ENCODE measurements around the gene EXD3. TPM values are rescaled to one million over a fixed set of nuclear protein-coding genes. Genes with fewer than 3 reads are reported as not detected.

Gene EXD3
- total RNA-seq, 1 donor from 2014 or later = 19.9 TPM

GRCh38 chr9:137303893-137304382 lies 119.0 kb downstream of the EXD3 start:
- TF ChIP-seq CTCF (IDR thresholded peaks at IDR 0.05; ENCODE audit: unreplicated experiment) = no peak
- H3K9me3 Mint-ChIP-seq (ENCODE audit: unreplicated experiment) = no peaks in the 10 kb centered on the region
- peaks cover 28% of the 10 kb centered on the region for H3K4me1 Mint-ChIP-seq (ENCODE audit: unreplicated experiment)
- DNase-seq (ENCODE audit: low spot score) = no peak
- H3K27ac Mint-ChIP-seq (ENCODE audit: unreplicated experiment) = no peak overlapping the region
- no peak overlapping the region for H3K4me3 Mint-ChIP-seq (ENCODE audit: unreplicated experiment)
- peaks cover 4% of the 10 kb centered on the region for H3K27me3 Mint-ChIP-seq (ENCODE audit: unreplicated experiment)
- peaks cover 10% of the 10 kb centered on the region for H3K36me3 Mint-ChIP-seq (ENCODE audit: low read depth, unreplicated experiment)

GRCh38 chr9:137303151-137303892 lies 119.6 kb downstream of the EXD3 start:
- Mint-ChIP-seq H3K27ac (ENCODE audit: unreplicated experiment) (peak overlapping the region; percentile 82), H3K9me3 (ENCODE audit: unreplicated experiment) (no peaks in the 10 kb centered on the region), H3K36me3 (ENCODE audit: low read depth, unreplicated experiment) (peaks cover 14% of the 10 kb centered on the region), H3K4me3 (ENCODE audit: unreplicated experiment) (peak overlapping the region; percentile 83), H3K4me1 (ENCODE audit: unreplicated experiment) (peaks cover 32% of the 10 kb centered on the region), H3K27me3 (ENCODE audit: unreplicated experiment) (peaks cover 2% of the 10 kb centered on the region)
- DNase-seq (ENCODE audit: low spot score) = peak; percentile 30
- no peak for TF ChIP-seq CTCF (IDR thresholded peaks at IDR 0.05; ENCODE audit: unreplicated experiment)

- H3K9me3 Mint-ChIP-seq (ENCODE audit: unreplicated experiment) = no peaks in the 10 kb centered on the region
- H3K36me3 Mint-ChIP-seq (ENCODE audit: low read depth, unreplicated experiment) = peaks cover 14% of the 10 kb centered on the region
- TF ChIP-seq CTCF (IDR thresholded peaks at IDR 0.05; ENCODE audit: unreplicated experiment) = peak; percentile 77
- peaks cover 35% of the 10 kb centered on the region for H3K4me1 Mint-ChIP-seq (ENCODE audit: unreplicated experiment)
- H3K27ac Mint-ChIP-seq (ENCODE audit: unreplicated experiment) = peak overlapping the region; percentile 82
- no peak for DNase-seq (ENCODE audit: low spot score)
- peaks cover 2% of the 10 kb centered on the region for H3K27me3 Mint-ChIP-seq (ENCODE audit: unreplicated experiment)
- peak overlapping the region; percentile 83 for H3K4me3 Mint-ChIP-seq (ENCODE audit: unreplicated experiment)
Observed at GRCh38 chr9:137302449-137303150, 120.4 kb downstream of the EXD3 start.

- peak within 1 kb of the TSS; percentile 99 for H3K4me3 Mint-ChIP-seq (ENCODE audit: unreplicated experiment)
- H3K27me3 Mint-ChIP-seq (ENCODE audit: unreplicated experiment) = peaks cover 2% of the 10 kb centered on the region
- no peaks in the 10 kb centered on the region for H3K9me3 Mint-ChIP-seq (ENCODE audit: unreplicated experiment)
- DNase-seq (ENCODE audit: low spot score) = peak; percentile 97
- peaks cover 14% of the 10 kb centered on the region for H3K36me3 Mint-ChIP-seq (ENCODE audit: low read depth, unreplicated experiment)
- peak within 1 kb of the TSS; percentile 82 for H3K27ac Mint-ChIP-seq (ENCODE audit: unreplicated experiment)
- TF ChIP-seq CTCF (IDR thresholded peaks at IDR 0.05; ENCODE audit: unreplicated experiment) = no peak
- H3K4me1 Mint-ChIP-seq (ENCODE audit: unreplicated experiment) = peaks cover 35% of the 10 kb centered on the region
Observed at GRCh38 chr9:137302118-137302448, 120.9 kb downstream of the EXD3 start, which contains the start of gene NRARP. TSS of gene NRARP (minus strand) at chr9:137302271. CDS start at chr9:137301928, 343 bp downstream.

Data from endothelial cell (in vitro differentiated cells).